GM12801 (cell line): ENCODE results near the gene CYP24A1.

Experiments used
- TF ChIP-seq, protein P1 (sequence below): IDR thresholded peaks from one replicate; pipeline ENCODE4 v1.5.1; 2011; ENCODE audit warnings: control low read depth; ENCODE audit not compliant: insufficient read length; ENCODE audit errors: extremely low read depth

Gene CYP24A1

DNA sequence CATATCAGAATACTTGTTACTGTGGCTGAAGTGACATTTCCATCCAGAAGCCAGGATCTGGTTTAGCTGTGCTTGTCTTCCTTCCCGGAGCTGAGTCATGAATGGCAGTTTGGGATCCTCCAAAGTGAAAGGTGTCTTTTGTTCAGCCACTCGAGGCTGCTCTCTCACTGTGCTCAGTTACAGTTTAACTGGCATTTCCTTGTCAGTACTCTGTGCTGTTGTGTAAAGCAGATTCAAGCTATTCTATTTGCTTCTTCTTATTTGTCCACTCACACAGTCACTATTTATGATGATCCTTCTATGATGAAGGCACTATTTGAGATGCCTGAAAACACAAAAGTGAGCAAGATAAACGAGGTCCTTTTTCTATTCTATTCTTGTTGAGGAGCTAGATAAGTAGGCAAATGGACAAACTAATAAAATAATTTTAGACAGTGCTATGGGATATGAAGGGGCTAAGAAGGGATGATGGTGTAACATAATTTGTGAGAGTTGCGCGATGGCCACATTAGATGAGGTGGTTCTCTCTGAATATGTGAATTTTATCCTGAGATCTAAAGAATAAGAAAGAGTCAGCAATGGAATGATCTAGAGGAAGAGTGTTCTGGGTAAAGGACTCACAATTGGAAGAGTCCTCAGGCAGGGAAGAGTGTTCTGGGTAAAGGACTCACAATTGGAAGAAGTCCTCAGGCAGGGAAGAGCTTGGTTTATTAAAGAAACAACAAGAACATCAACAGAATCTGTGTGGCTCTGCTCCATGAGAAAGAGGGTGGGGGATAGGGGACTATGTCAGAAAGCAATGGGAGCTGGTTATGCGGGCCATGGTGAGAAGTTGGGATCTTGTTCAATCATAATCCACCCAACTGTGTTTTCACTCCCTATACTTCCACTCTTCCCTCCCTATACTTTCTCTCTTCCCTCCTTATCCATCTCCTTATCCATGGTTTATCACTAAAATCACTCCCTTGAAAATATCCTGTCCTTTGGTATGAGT, 40.1 kb downstream of the CYP24A1 start:
- TF ChIP-seq, protein P1, sequence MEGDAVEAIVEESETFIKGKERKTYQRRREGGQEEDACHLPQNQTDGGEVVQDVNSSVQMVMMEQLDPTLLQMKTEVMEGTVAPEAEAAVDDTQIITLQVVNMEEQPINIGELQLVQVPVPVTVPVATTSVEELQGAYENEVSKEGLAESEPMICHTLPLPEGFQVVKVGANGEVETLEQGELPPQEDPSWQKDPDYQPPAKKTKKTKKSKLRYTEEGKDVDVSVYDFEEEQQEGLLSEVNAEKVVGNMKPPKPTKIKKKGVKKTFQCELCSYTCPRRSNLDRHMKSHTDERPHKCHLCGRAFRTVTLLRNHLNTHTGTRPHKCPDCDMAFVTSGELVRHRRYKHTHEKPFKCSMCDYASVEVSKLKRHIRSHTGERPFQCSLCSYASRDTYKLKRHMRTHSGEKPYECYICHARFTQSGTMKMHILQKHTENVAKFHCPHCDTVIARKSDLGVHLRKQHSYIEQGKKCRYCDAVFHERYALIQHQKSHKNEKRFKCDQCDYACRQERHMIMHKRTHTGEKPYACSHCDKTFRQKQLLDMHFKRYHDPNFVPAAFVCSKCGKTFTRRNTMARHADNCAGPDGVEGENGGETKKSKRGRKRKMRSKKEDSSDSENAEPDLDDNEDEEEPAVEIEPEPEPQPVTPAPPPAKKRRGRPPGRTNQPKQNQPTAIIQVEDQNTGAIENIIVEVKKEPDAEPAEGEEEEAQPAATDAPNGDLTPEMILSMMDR = no peak

DNA sequence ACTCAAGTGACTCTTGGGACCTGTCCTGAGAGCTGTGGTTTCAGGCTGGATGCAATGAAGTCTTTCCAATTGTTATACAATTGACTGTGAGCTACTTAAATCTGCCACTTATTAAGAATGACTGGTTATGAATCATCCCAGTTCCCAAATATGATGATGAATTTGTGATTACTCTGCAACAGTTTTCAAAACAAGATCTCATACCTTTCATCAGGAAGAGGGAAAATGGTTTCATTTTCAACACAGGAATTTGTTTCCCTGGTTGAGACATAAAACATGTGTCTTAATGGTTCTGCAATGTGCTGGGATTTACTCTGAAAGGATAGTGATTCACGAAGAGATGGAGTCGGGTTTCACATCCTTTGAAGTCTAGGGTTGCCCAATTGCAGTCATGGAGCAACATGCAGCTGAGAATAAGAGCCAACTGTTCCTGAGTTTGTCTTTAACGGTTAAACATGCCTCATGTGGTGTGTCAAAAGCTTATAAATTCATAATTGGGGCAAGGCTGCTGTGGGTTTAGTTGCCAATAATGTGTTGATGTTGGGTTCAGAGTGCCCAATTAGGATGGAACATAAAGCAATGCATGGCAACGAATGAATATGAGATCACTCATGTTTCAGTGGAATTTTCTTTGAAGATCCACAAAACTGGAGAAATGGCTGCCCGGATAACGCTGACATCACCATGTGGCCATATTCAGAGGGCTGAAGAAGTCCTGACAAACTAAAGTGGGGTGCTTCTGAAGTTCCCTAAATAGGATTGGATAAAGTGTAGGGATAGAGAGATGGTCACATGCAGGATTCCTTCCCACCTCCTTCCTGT, 41.0 kb downstream of the CYP24A1 start:
- TF ChIP-seq, protein P1 = no peak

DNA sequence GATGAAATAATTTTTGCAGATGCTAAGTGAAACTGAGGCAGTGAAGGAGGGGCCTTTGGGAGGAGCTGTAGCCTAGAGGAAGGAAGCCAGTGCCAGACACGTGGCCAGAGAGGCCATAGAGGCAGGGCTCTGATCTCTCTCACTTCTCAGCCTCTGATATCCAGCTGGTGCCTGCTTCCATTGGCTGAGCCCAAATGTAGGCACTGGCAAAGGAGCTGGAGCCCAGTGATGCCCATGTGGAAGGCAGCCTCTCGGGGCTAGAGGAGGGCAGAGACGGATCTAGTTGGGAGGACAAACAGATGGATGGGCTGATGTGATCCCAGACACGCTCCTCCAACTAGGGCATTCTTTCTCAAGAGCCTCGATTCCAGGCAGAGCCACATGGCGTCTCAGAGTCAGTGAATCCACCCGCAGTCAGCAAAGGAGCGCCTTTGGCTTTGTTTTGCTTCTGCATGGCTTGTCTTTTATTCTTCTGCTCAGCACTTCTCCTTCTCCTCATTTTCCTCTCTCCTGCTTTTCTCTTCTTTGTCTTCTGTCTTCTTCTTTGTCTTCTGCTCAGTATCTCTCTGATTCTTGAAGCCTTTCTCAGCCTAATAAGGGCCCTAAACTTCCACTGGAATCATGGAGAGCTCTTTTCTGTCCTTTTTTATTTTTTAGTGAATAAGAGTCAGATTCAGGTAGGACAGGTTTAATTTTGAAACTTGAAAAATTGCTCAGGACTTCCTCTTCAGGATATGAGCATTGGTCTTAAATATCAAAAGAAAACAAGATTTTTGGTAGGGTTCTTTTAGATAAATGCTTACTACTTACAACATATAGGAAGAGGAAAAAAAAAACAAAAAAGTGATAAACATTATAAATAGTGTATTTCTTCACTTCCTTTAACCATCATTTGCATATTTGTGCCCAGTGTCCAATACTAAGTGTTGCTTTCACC, 41.8 kb downstream of the CYP24A1 start:
- TF ChIP-seq, protein P1 = no peak

DNA sequence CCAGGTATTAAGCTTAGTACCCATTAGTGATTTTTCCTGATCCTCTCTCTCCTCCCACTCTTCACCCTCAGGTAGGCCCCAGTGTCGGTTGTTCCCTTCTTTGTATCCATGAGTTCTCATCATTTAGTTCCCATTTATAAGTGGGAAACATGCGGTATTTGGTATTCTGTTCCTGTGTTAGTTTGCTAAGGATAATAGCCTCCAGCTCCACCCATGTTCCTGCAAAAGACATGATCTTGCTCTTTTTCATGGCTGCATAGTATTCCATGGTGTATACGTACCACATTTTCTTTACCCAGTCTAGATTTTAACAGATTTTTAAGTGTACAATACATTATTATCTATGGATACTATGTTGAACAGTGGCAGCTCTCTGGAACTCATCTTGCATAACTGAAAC, 44.4 kb downstream of the CYP24A1 start:
- TF ChIP-seq, protein P1 = no peak

DNA sequence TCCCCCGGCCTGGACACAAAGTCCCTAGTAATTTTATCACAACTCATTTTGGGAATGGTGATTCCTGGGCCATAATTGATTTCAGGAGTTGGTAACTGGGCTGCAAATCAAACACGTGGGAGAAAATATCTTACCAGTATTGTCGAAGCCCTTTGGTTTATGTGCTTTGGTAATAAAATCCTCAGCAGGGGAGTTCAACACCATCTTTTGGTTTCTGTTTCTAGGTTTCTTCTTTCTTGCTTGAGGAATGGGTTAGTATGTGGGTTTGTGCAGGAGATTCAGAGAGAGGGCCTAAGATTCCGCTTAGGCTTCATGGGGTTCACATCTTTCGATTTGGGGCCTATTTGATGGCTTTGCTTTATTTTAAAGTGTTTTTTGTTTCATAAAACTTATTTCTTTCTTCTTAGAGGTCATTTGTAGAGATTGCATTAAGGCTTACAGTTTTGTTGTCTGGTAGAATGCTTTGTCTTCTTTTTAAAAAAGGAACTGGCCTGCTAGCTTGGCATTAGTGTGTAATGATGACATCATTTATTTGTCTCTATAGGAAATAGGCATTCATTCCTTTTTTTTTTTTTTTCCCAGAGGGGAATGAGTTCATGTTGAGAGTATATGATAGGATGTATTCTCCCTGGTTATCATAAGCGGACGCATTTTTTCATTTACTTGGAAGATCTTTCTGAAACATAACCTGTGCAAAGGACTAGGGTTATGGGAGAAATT, 45.8 kb downstream of the CYP24A1 start:
- TF ChIP-seq, protein P1 = no peak

DNA sequence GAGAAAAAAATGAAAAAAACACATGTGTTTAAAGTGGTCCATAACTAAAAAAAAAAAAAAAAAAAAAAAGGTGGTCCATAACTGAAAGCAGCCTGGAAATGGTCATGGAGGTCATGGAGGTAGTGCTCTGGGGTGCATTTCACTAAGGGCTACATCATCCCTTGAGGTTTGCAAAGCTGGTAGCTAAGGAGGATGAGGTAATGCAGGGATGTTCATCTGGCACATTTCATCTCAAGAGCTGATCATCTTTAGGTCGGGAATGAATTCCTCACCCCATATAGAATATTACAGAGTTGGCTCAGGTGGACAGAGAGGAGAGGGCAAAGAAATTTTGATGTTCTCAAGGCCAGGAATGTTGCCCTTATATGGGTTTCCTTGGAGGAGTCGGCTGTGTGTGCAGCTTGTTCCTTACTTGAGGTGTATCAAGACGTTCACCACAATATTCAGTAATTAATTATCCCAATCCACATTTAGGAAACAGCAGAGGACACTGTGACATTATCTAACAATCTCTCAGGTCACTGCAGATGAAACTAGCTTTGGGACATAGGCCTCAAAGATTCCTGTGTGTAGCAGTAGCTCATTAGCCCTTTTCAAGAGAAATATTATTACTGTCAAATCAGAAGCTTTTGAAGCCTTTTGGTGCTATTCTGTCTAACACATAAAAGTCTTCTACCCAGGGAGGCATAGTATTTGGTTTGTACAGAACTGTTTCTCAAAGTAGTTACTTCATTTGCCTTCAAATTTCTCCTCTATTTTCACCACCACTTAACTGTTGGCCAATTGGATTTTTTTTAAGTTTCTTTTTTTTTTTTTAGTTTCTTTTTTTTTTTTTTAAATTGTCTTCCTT, 46.8 kb downstream of the CYP24A1 start:
- TF ChIP-seq, protein P1 = no peak
